OCI-LY3 (cell line): ENCODE results near the gene HBD.

Experiments
- H2AFZ ChIP-seq: fragments of 200-600, 300-600 bp; shearing (Covaris generic); 2 replicates; pipeline ENCODE4 v1.6.0; 2014; ENCODE audit warnings: antibody characterized with exemption, low read depth, low read length
- H3K27ac ChIP-seq: fragments of 200-600, 300-600 bp; sonication (generic); 2 replicates; pipeline ENCODE4 v1.5.1; 2014; ENCODE audit warnings: mild to moderate bottlenecking, low read length, moderate library complexity, mixed read lengths
- H3K27me3 ChIP-seq: fragments of 200-600, 300-600 bp; sonication (generic); 2 replicates; pipeline ENCODE4 v1.6.1; 2014; ENCODE audit warnings: low read depth, low read length, mixed read lengths
- H3K36me3 ChIP-seq: fragments of 200-600, 300-600 bp; sonication (generic); replicated peaks from 2 replicates; pipeline ENCODE3; 2014; ENCODE audit warnings: low read depth, low read length, mixed read lengths
- H3K4me1 ChIP-seq: fragments of 300-600, 200-600 bp; sonication (generic); 2 replicates; pipeline ENCODE4 v1.6.1; 2014; ENCODE audit warnings: low read length, mixed read lengths
- H3K4me2 ChIP-seq: fragments of 200-600, 300-600 bp; sonication (generic); 2 replicates; pipeline ENCODE4 v1.6.1; 2014; ENCODE audit warnings: low read length, mixed read lengths
- H3K4me3 ChIP-seq: fragments of 300-600, 200-600 bp; sonication (generic); 2 replicates; pipeline ENCODE4 v1.5.1; 2014; ENCODE audit warnings: antibody characterized with exemption, mild to moderate bottlenecking, low read length, moderate library complexity
- H3K79me2 ChIP-seq: fragments of 300-600, 200-600 bp; shearing (Covaris generic); 2 replicates; pipeline ENCODE4 v1.6.1; 2014; ENCODE audit warnings: mild to moderate bottlenecking, low read length, mixed read lengths
- H3K9ac ChIP-seq: fragments of 300-600, 200-600 bp; shearing (Covaris generic); 2 replicates; pipeline ENCODE4 v1.6.0; 2014; ENCODE audit warnings: mild to moderate bottlenecking, low read length, moderate library complexity
- H3K9me3 ChIP-seq: fragments of 200-600, 300-600 bp; shearing (Covaris generic); 2 replicates; pipeline ENCODE4 v1.6.1; 2014; ENCODE audit warnings: low read length, mixed read lengths; ENCODE audit not compliant: insufficient read depth
- H4K20me1 ChIP-seq: fragments of 200-600, 300-600 bp; sonication (generic); 2 replicates; pipeline ENCODE4 v1.6.1; 2016; ENCODE audit warnings: low read length, mixed read lengths; ENCODE audit not compliant: insufficient read depth
- EZH2phosphoT487 ChIP-seq: fragments of 200-600 bp; shearing (Covaris generic); IDR thresholded peaks from 2 replicates; pipeline ENCODE4 v1.6.1; 2018; ENCODE audit warnings: antibody characterized with exemption, mixed run types, low read depth
- TF ChIP-seq, protein P1 (sequence below): fragments of 200-600, 300-600 bp; sonication (generic); IDR thresholded peaks from 2 replicates; pipeline ENCODE4 v1.5.1; 2014; ENCODE audit warnings: antibody characterized with exemption, low read length, low read depth

Gene HBD

DNA sequence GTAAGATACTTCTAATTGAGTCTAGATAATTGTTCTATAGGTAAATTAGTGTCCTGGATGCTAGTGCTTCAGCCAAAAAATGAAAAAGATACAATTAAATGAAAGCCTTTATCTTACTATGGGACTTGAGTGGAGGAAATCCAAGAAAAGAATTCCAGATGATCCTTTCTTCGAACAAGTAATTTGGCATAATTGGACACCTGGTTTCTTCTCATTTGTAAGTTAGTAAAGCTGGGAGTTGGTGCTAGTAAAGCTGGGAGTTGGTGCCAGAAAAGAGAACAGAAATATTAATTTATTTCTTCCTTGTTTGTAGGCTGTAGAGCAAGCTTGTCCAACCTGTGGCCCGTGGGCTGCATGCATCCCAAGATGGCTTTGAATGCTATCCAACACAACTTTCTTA lies 46.1 kb downstream of the HBD start:
- Histone ChIP-seq H4K20me1 (no peaks in the 10 kb centered on the region), H3K36me3 (no peaks in the 10 kb centered on the region), H3K4me3 (no peak overlapping the region), H3K4me2 (no peak overlapping the region), H3K9ac (no peak overlapping the region), H3K4me1 (no peaks in the 10 kb centered on the region), H3K9me3 (no peaks in the 10 kb centered on the region), H3K27ac (no peak overlapping the region), H3K79me2 (no peaks in the 10 kb centered on the region), H3K27me3 (no peaks in the 10 kb centered on the region), H2AFZ (no peak overlapping the region)
- TF ChIP-seq, protein P1, sequence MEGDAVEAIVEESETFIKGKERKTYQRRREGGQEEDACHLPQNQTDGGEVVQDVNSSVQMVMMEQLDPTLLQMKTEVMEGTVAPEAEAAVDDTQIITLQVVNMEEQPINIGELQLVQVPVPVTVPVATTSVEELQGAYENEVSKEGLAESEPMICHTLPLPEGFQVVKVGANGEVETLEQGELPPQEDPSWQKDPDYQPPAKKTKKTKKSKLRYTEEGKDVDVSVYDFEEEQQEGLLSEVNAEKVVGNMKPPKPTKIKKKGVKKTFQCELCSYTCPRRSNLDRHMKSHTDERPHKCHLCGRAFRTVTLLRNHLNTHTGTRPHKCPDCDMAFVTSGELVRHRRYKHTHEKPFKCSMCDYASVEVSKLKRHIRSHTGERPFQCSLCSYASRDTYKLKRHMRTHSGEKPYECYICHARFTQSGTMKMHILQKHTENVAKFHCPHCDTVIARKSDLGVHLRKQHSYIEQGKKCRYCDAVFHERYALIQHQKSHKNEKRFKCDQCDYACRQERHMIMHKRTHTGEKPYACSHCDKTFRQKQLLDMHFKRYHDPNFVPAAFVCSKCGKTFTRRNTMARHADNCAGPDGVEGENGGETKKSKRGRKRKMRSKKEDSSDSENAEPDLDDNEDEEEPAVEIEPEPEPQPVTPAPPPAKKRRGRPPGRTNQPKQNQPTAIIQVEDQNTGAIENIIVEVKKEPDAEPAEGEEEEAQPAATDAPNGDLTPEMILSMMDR, result no peak
- no peak for TF ChIP-seq EZH2phosphoT487
